Endodermal cell (in vitro differentiated cells): Measurements from ENCODE around the gene SERPINA5. TPM values are rescaled to one million over a fixed set of nuclear protein-coding genes. Genes with fewer than 3 reads are reported as not detected.

Source experiments
- DNase-seq: peaks from one replicate; pipeline ENCODE4 v3.0.0-alpha.2; 2017
- H3K27ac ChIP-seq: 2 replicates; pipeline ENCODE4 v1.5.1; 2013; ENCODE audit warnings: mild to moderate bottlenecking, low read depth, low read length, moderate library complexity
- H3K27me3 ChIP-seq: 2 replicates; pipeline ENCODE4 v1.6.1; 2013; ENCODE audit warnings: mild to moderate bottlenecking, low read length, moderate library complexity; ENCODE audit not compliant: insufficient read depth, control insufficient read depth, poor library complexity, severe bottlenecking
- H3K36me3 ChIP-seq: 2 replicates; pipeline ENCODE4 v1.7.0; 2013; ENCODE audit warnings: mild to moderate bottlenecking, low read length, moderate library complexity; ENCODE audit not compliant: control insufficient read depth, insufficient read depth
- H3K4me1 ChIP-seq: one replicate; pipeline ENCODE4 v1.7.0; 2013; ENCODE audit warnings: low read length; ENCODE audit not compliant: control insufficient read depth, insufficient read depth
- H3K4me3 ChIP-seq: 2 replicates; pipeline ENCODE4 v1.5.1; 2013; ENCODE audit warnings: mild to moderate bottlenecking, low read length, moderate library complexity
- H3K9ac ChIP-seq: 2 replicates; pipeline ENCODE4 v1.6.1; 2013; ENCODE audit warnings: mild to moderate bottlenecking, low read length, moderate library complexity; ENCODE audit not compliant: poor library complexity, severe bottlenecking; ENCODE audit errors: extremely low read depth
- H3K9me3 ChIP-seq: 2 replicates; pipeline ENCODE4 v1.6.1; 2013; ENCODE audit warnings: mild to moderate bottlenecking, low read length, moderate library complexity; ENCODE audit not compliant: control insufficient read depth
- H3K27ac Mint-ChIP-seq: 2 replicates; pipeline ENCODE4 v1.8.0; 2020; ENCODE audit warnings: mixed read lengths
- H3K27me3 Mint-ChIP-seq: 2 replicates; pipeline ENCODE4 v1.8.0; 2021; ENCODE audit warnings: mild to moderate bottlenecking, mixed read lengths; ENCODE audit not compliant: insufficient read depth
- H3K36me3 Mint-ChIP-seq: 2 replicates; pipeline ENCODE4 v1.8.0; 2020; ENCODE audit warnings: low read depth, mixed read lengths
- H3K4me1 Mint-ChIP-seq: 2 replicates; pipeline ENCODE4 v1.8.0; 2020; ENCODE audit warnings: mixed read lengths
- H3K4me3 Mint-ChIP-seq: 2 replicates; pipeline ENCODE4 v1.8.0; 2020; ENCODE audit warnings: mild to moderate bottlenecking, moderate library complexity, mixed read lengths
- H3K9me3 Mint-ChIP-seq: 2 replicates; pipeline ENCODE4 v1.8.0; 2020; ENCODE audit warnings: mild to moderate bottlenecking, mixed read lengths
- WGBS, 2 experiments: methylation state at CpG; one replicate each; pipeline versions ENCODE4 v1.1.5 to v1.1.7; 2013; ENCODE audit warnings: missing lambda C conversion rate in 2 of 2, mixed read lengths in 1 of 2; ENCODE audit not compliant: insufficient coverage in 1 of 2, insufficient read length in 1 of 2; 5-methylcytosine and 5-hydroxymethylcytosine counted together
- total RNA-seq, 2 donors: library from RNA; stranded (reverse); fragmentation: NEBNext Ultra II Directional in 1 of 2; extraction: Animal tissue kit (Norgen Biotek cat#: 25700) in 1 of 2; gene quantifications; 2 replicates in 1 of 2; 3 replicates in 1 of 2; pipeline ENCODE4 v1.2.1, GENCODE V29; 2021
- TF ChIP-seq, protein P1 (sequence below): fragments of 200-600 bp; sonication (generic); conservative IDR thresholded peaks from 2 replicates; pipeline ENCODE4 v1.5.0; 2021; ENCODE audit warnings: antibody characterized with exemption, mild to moderate bottlenecking

The SERPINA5 gene
- total RNA-seq, 2 donors from 2014 or later = 1.5 to 2.8 TPM

DNA sequence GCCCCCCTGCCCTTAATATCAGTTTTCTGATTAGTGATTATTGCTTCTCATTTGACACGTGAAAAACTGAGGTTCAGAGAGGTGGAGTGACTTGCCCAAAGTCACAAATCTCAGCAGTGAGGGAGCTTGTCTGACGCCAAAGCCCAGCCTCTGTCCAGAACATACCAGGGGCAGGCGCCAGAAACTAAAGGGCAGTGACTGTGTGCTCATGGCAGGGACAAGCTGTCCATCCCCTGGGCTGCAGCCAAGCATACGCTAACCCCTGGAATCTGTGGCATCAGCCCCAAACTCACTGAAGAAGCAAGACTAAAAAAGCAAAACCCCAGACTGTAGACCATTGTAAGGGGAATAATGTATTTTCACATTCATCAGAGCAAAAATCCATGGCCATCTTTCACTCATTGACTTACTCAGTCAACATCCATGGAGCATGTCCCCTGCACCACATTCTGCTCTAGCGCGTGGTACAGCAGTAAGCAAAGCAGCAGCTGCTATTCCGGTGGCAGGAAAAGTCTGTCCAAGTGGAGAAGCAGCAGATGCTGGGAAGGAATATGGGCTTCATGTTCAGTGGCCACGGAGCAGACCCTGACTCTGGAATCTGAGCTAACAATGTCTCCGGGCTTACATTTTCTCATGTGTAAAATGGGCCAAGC is 21.5 kb upstream of the SERPINA5 start:
- no peak for DNase-seq
- WGBS, 2 experiments = 90 to 100% methylated on average over 7 to 9 of the region's 9 CpGs
- no peaks in the 10 kb centered on the region for H3K4me1 ChIP-seq
- TF ChIP-seq, protein P1, sequence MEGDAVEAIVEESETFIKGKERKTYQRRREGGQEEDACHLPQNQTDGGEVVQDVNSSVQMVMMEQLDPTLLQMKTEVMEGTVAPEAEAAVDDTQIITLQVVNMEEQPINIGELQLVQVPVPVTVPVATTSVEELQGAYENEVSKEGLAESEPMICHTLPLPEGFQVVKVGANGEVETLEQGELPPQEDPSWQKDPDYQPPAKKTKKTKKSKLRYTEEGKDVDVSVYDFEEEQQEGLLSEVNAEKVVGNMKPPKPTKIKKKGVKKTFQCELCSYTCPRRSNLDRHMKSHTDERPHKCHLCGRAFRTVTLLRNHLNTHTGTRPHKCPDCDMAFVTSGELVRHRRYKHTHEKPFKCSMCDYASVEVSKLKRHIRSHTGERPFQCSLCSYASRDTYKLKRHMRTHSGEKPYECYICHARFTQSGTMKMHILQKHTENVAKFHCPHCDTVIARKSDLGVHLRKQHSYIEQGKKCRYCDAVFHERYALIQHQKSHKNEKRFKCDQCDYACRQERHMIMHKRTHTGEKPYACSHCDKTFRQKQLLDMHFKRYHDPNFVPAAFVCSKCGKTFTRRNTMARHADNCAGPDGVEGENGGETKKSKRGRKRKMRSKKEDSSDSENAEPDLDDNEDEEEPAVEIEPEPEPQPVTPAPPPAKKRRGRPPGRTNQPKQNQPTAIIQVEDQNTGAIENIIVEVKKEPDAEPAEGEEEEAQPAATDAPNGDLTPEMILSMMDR = no peak
- no peak overlapping the region for H3K27ac ChIP-seq
- Mint-ChIP-seq H3K27me3 (no peaks in the 10 kb centered on the region), H3K27ac (no peak overlapping the region), H3K9me3 (peaks cover 10% of the 10 kb centered on the region), H3K4me1 (peaks cover 7% of the 10 kb centered on the region), H3K36me3 (no peaks in the 10 kb centered on the region), H3K4me3 (no peak overlapping the region)
- no peaks in the 10 kb centered on the region for H3K36me3 ChIP-seq
- peaks cover 16% of the 10 kb centered on the region for H3K9me3 ChIP-seq
- no peaks in the 10 kb centered on the region for H3K27me3 ChIP-seq
- H3K9ac ChIP-seq = no peak overlapping the region
- no peak overlapping the region for H3K4me3 ChIP-seq

DNA sequence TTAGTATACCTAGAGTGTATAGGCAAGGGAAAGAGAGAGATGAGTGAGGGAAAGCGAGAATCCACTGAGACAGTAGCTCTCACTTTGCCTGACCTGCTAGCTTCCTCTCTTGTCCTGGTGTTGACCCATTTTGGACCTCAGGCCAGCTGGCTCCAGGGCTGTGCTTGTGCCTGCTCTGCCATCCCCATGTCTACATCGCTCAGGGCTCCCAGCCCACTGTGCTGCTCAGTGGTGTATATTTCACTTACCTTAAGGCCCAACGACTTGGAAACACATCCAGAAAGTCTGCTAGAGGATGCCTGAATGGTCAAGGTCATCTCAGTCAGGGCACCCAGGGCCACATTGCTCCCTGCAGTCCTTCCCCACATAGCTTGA is 20.9 kb upstream of the SERPINA5 start:
- Histone ChIP-seq H3K36me3 (no peaks in the 10 kb centered on the region), H3K9ac (no peak overlapping the region), H3K9me3 (peaks cover 11% of the 10 kb centered on the region), H3K27ac (no peak overlapping the region), H3K4me1 (no peaks in the 10 kb centered on the region), H3K4me3 (no peak overlapping the region), H3K27me3 (no peaks in the 10 kb centered on the region)
- Mint-ChIP-seq H3K27ac (no peak overlapping the region), H3K9me3 (peaks cover 5% of the 10 kb centered on the region), H3K4me1 (peaks cover 7% of the 10 kb centered on the region), H3K27me3 (no peaks in the 10 kb centered on the region), H3K36me3 (no peaks in the 10 kb centered on the region), H3K4me3 (no peak overlapping the region)
- WGBS, 2 experiments = 89 to 90% methylated on average over 1 to 3 of the region's 3 CpGs
- TF ChIP-seq, protein P1 = no peak
- DNase-seq = no peak

DNA sequence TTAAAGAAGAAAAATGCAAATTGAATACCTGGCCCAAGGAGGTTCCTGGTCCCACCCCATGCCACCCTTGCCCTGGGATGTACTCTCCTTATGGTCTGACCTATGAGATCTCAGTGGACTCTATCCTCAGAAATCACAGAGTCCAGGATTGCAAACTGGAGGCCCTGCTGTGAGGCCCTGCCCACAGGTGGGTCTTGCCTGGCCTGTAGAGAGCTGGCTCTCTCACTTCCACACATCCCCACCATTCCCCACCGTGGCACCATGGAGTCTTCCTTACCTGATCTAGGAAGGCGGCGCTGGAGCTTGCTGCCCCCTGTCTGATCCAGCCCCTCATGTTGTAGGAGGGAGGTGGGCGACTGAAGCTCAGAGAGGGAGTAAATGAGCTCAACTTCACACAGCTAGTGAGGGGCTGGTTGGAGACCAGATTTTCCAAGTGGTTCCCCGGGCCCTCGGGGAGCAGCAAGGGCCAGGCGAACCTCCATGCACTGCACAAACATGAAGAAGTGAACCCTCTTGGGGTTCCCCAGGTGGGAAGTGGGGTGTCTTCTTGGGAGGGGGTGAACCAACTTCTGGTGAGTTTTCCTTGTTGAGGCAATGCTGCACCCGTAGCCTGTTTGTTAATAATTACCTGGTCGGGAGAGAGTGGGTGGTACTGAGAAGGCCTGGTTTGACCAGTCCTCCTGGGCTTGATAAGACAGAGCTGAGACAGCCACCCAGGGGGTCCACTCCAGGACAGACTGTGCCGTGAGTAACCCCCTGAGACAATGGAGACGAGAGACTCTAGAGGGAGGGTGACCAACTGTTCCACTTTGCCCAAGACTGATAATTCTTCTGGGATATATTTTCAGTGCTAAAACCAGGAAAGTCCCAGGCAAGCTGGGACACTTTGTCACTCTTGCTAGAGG is 20.2 kb upstream of the SERPINA5 start, which contains the start of gene SERPINA4:
Gene SERPINA4, plus strand, starts transcription at position 692 of the 905 bp plus-strand sequence. CDS start 2,041 bp downstream, outside the sequence.
- H3K4me1 ChIP-seq = no peaks in the 10 kb centered on the region
- no peak within 1 kb of the TSS for H3K9ac ChIP-seq
- no peaks in the 10 kb centered on the region for H3K36me3 ChIP-seq
- no peaks in the 10 kb centered on the region for H3K9me3 Mint-ChIP-seq
- no peaks in the 10 kb centered on the region for H3K27me3 ChIP-seq
- peaks cover 7% of the 10 kb centered on the region for H3K4me1 Mint-ChIP-seq
- no peak within 1 kb of the TSS for H3K27ac ChIP-seq
- WGBS, 2 experiments = 88 to 99% methylated on average over 7 to 11 of the region's 11 CpGs
- no peaks in the 10 kb centered on the region for H3K27me3 Mint-ChIP-seq
- no peaks in the 10 kb centered on the region for H3K36me3 Mint-ChIP-seq
- TF ChIP-seq, protein P1 = no peak
- H3K4me3 Mint-ChIP-seq = no peak within 1 kb of the TSS
- no peak within 1 kb of the TSS for H3K27ac Mint-ChIP-seq
- peaks cover 10% of the 10 kb centered on the region for H3K9me3 ChIP-seq
- H3K4me3 ChIP-seq = no peak within 1 kb of the TSS
- no peak for DNase-seq
